Stomach (tissue), 9 donors: Measurements from ENCODE around the gene CDC34. TPM values are rescaled to one million over a fixed set of nuclear protein-coding genes. Genes with fewer than 3 reads are reported as not detected.

Experiments used
- DNase-seq, 2 donors: peaks; one replicate each; pipeline versions ENCODE4 v3.0.0 to v3.0.0-alpha.2; 2013 to 2019
- H3K27ac ChIP-seq, 5 donors: fragments of 200-600 bp in 4 of 5; sonication (generic) in 4 of 5; one replicate each; pipeline ENCODE4 v1.5.1; 2013 to 2019; ENCODE audit warnings: mild to moderate bottlenecking in 1 of 5, moderate library complexity in 1 of 5
- H3K27me3 ChIP-seq, 3 donors: fragments of 200-600 bp; sonication (generic); one replicate each; pipeline ENCODE4 v1.5.1; 2017 to 2019; ENCODE audit warnings: mixed run types in 1 of 3
- H3K36me3 ChIP-seq, 4 donors: fragments of 200-600 bp; sonication (generic); 1 replicate in 3 of 4; 2 replicates in 1 of 4; pipeline ENCODE4 v1.5.1; 2016 to 2019
- H3K4me1 ChIP-seq, 4 donors: fragments of 200-600 bp; sonication (generic); one replicate each; pipeline ENCODE4 v1.5.1; 2016 to 2019
- H3K4me3 ChIP-seq, 4 donors: fragments of 200-600 bp; sonication (generic) in 3 of 4; one replicate each; pipeline ENCODE4 v1.5.1; 2016 to 2019; ENCODE audit warnings: mild to moderate bottlenecking in 1 of 4
- H3K9me3 ChIP-seq, 4 donors: fragments of 200-600 bp; sonication (generic); one replicate each; pipeline ENCODE4 v1.5.1; 2016 to 2019
- CTCF ChIP-seq, 7 experiments: fragments of 450-650 bp in 4 of 7; fragments of 200-600 bp in 3 of 7; sonication (generic) in 3 of 7; IDR thresholded peaks; one replicate each; pipeline ENCODE4 v1.5.1; 2016 to 2019; ENCODE audit warnings: antibody characterized with exemption in 7 of 7, control low read depth in 2 of 7, mild to moderate bottlenecking in 1 of 7
- EP300 ChIP-seq: sonication (generic); formaldehyde crosslinking; IDR thresholded peaks from one replicate; pipeline ENCODE4 v1.6.1; 2017; ENCODE audit warnings: antibody characterized with exemption
- POLR2A ChIP-seq, 4 donors: fragments of 450-650 bp; IDR thresholded peaks; one replicate each; pipeline ENCODE4 v1.6.1; 2016; ENCODE audit warnings: antibody characterized with exemption in 4 of 4, control low read depth in 2 of 4, mild to moderate bottlenecking in 1 of 4, moderate library complexity in 1 of 4
- POLR2AphosphoS5 ChIP-seq, 3 donors: sonication (generic); formaldehyde crosslinking; IDR thresholded peaks; one replicate each; pipeline ENCODE4 v1.6.1; 2016; ENCODE audit warnings: antibody characterized with exemption in 3 of 3
- WGBS, 5 donors: extraction: QIAGEN DNeasy Blood & Tissue Kit in 3 of 5; methylation state at CpG; one replicate each; pipeline versions ENCODE4 v1.1.5 to v1.1.7; 2013 to 2018; 5-methylcytosine and 5-hydroxymethylcytosine counted together
- intact Hi-C: fragments of 100-400 bp; cut with DNase I; formaldehyde crosslinking; loops from one replicate; pipeline ENCODE4 v1.15.1; 2023; ENCODE audit warnings: low total_unique reads
- polyA plus RNA-seq, 3 donors: library from polyadenylated mRNA; stranded (reverse); fragments of 200-250 nt; gene quantifications; one replicate each; pipeline ENCODE4 v1.2.3, GENCODE V29; 2013
- total RNA-seq, 5 donors: library from RNA; depleted of rRNA; stranded (reverse); fragments of >200 nt; gene quantifications; one replicate each; pipeline versions ENCODE4 v1.1.0 to v1.2.3, GENCODE V29; 2014 to 2016
- donor health status: healthy with polysubstance abuse.
- donor health status: Bipolar disorder and iron deficiency.
- donor health status: healthy.

The CDC34 gene
- total and polyA plus RNA-seq, 8 donors = 26.1 to 503 (median 76.7) TPM

- no peaks in the 10 kb centered on the region for H3K9me3 ChIP-seq
- 1 to 11% (median 1%) methylated on average over 16 to 118 of the region's 132 CpGs; no CpG with 5 or more reads in 1 of the 5 donors for WGBS, 5 donors
- H3K27ac ChIP-seq = no peak within 1 kb of the TSS
- TF ChIP-seq POLR2A (IDR thresholded peaks at IDR 0.05) = no peak
- TF ChIP-seq CTCF (IDR thresholded peaks at IDR 0.05) = no peak
- TF ChIP-seq POLR2AphosphoS5 (IDR thresholded peaks at IDR 0.05) = no peak
- TF ChIP-seq EP300 = no peak
- H3K27me3 ChIP-seq = peaks cover 33 to 94% (median 49%) of the 10 kb centered on the region in 3 donors
- H3K36me3 ChIP-seq = no peaks in the 10 kb centered on the region
- H3K4me1 ChIP-seq = peaks cover 13 to 35% (median 31%) of the 10 kb centered on the region in 4 donors
- no peak for DNase-seq
- peak within 1 kb of the TSS in 3 of 4 donors; percentile 10 to 26 (median 22) for H3K4me3 ChIP-seq
- intact Hi-C loops = no loop called here
Measured at GRCh38 chr19:589693-590395, 58.3 kb downstream of the CDC34 start, which contains the start of gene HCN2. HCN2 (plus strand) TSS chr19:589881; CDS start chr19:589946, 65 bp downstream.

DNA sequence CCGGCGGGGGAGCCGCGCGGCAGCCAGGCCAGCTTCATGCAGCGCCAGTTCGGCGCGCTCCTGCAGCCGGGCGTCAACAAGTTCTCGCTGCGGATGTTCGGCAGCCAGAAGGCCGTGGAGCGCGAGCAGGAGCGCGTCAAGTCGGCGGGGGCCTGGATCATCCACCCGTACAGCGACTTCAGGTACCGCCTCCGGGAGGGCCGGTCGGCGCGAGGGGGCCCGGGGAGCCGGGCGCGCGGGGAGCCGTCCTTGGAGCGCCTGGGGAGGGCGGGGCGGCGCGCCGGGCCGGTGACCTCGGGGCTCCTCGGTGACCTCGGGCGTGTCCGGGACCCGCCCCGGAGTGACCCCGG is 58.8 kb downstream of the CDC34 start:
- intact Hi-C loops = no loop called here
- no peak for TF ChIP-seq POLR2AphosphoS5 (IDR thresholded peaks at IDR 0.05)
- TF ChIP-seq CTCF (IDR thresholded peaks at IDR 0.05) = no peak
- TF ChIP-seq EP300 = no peak
- TF ChIP-seq POLR2A (IDR thresholded peaks at IDR 0.05) = no peak
- H3K4me3 ChIP-seq = peak overlapping the region in 2 of 4 donors; percentile 22 to 26
- 0 to 1% (median 1%) methylated on average over 4 to 50 of the region's 50 CpGs; no CpG with 5 or more reads in 1 of the 5 donors for WGBS, 5 donors
- DNase-seq = peak in 1 of 2 donors; percentile 64
- H3K36me3 ChIP-seq = no peaks in the 10 kb centered on the region
- H3K27me3 ChIP-seq = peaks cover 33 to 94% (median 49%) of the 10 kb centered on the region in 3 donors
- peaks cover 13 to 35% (median 31%) of the 10 kb centered on the region in 4 donors for H3K4me1 ChIP-seq
- no peak overlapping the region for H3K27ac ChIP-seq
- no peaks in the 10 kb centered on the region for H3K9me3 ChIP-seq

- H3K4me3 ChIP-seq = peak overlapping the region in 2 of 4 donors; percentile 22 to 26
- intact Hi-C loops = no loop called here
- 5 to 10% (median 6%) methylated on average over 8 to 41 of the region's 41 CpGs for WGBS, 5 donors
Measured at GRCh38 chr19:590750-591098, 59.2 kb downstream of the CDC34 start.

More at GRCh38 chr19:590750-591098, 59.2 kb downstream of the CDC34 start:
- DNase-seq = no peak
- Histone ChIP-seq H3K27ac (no peak overlapping the region), H3K4me1 (peaks cover 13 to 35% (median 31%) of the 10 kb centered on the region in 4 donors), H3K27me3 (peaks cover 33 to 94% (median 49%) of the 10 kb centered on the region in 3 donors), H3K9me3 (no peaks in the 10 kb centered on the region), H3K36me3 (no peaks in the 10 kb centered on the region)
- TF ChIP-seq POLR2AphosphoS5 (IDR thresholded peaks at IDR 0.05) (no peak), EP300 (no peak), CTCF (IDR thresholded peaks at IDR 0.05) (no peak), POLR2A (IDR thresholded peaks at IDR 0.05) (no peak)
